Suprapubic skin (tissue), 4 donors: ENCODE results near the gene FAM222A. TPM values are rescaled to one million over a fixed set of nuclear protein-coding genes. Genes with fewer than 3 reads are reported as not detected.
A peak's percentile ranks its signal among the peaks of the same experiment; 100 is the strongest.

Experiments
- DNase-seq, 2 donors: peaks; one replicate each; pipeline ENCODE4 v3.0.0-alpha.2; 2019; ENCODE audit warnings: low spot score in 2 of 2
- H3K27ac ChIP-seq: fragments of 200-600 bp; sonication (generic); one replicate; pipeline ENCODE4 v1.5.1; 2019
- H3K27me3 ChIP-seq: fragments of 200-600 bp; sonication (generic); one replicate; pipeline ENCODE4 v1.5.1; 2019
- H3K36me3 ChIP-seq: fragments of 200-600 bp; sonication (generic); one replicate; pipeline ENCODE4 v1.5.1; 2019
- H3K4me1 ChIP-seq: fragments of 200-600 bp; sonication (generic); one replicate; pipeline ENCODE4 v1.5.1; 2019
- H3K4me3 ChIP-seq: fragments of 200-600 bp; sonication (generic); one replicate; pipeline ENCODE4 v1.5.1; 2019; ENCODE audit warnings: mild to moderate bottlenecking
- H3K9me3 ChIP-seq: fragments of 200-600 bp; sonication (generic); one replicate; pipeline ENCODE4 v1.5.1; 2019
- EP300 ChIP-seq: sonication (generic); formaldehyde crosslinking; IDR thresholded peaks from one replicate; pipeline ENCODE4 v1.6.1; 2017; ENCODE audit warnings: antibody characterized with exemption
- POLR2A ChIP-seq, 2 donors: fragments of 450-650 bp; IDR thresholded peaks; one replicate each; pipeline ENCODE4 v1.6.1; 2017; ENCODE audit warnings: antibody characterized with exemption in 2 of 2, mild to moderate bottlenecking in 2 of 2, moderate library complexity in 2 of 2
- POLR2AphosphoS5 ChIP-seq, 3 donors: sonication (generic); formaldehyde crosslinking; IDR thresholded peaks; one replicate each; pipeline ENCODE4 v1.6.1; 2017; ENCODE audit warnings: antibody characterized with exemption in 3 of 3
- WGBS: methylation state at CpG from one replicate; pipeline ENCODE4 v1.1.5; 2018; 5-methylcytosine and 5-hydroxymethylcytosine counted together
- total RNA-seq, 4 donors: library from RNA; depleted of rRNA; stranded (reverse); fragments of >200 nt; gene quantifications; one replicate each; pipeline ENCODE4 v1.1.0, GENCODE V29; 2016
- TF ChIP-seq, protein P1 (sequence below), 2 donors: fragments of 200-600 bp in 1 of 2; fragments of 450-650 bp in 1 of 2; sonication (generic) in 1 of 2; IDR thresholded peaks; one replicate each; pipeline ENCODE4 v1.5.1; 2016 to 2019; ENCODE audit warnings: antibody characterized with exemption in 2 of 2, mild to moderate bottlenecking in 1 of 2, moderate library complexity in 1 of 2

FAM222A gene
- total RNA-seq, 4 donors from 2014 or later, result 3.9 to 8.5 (median 6.6) TPM

DNA sequence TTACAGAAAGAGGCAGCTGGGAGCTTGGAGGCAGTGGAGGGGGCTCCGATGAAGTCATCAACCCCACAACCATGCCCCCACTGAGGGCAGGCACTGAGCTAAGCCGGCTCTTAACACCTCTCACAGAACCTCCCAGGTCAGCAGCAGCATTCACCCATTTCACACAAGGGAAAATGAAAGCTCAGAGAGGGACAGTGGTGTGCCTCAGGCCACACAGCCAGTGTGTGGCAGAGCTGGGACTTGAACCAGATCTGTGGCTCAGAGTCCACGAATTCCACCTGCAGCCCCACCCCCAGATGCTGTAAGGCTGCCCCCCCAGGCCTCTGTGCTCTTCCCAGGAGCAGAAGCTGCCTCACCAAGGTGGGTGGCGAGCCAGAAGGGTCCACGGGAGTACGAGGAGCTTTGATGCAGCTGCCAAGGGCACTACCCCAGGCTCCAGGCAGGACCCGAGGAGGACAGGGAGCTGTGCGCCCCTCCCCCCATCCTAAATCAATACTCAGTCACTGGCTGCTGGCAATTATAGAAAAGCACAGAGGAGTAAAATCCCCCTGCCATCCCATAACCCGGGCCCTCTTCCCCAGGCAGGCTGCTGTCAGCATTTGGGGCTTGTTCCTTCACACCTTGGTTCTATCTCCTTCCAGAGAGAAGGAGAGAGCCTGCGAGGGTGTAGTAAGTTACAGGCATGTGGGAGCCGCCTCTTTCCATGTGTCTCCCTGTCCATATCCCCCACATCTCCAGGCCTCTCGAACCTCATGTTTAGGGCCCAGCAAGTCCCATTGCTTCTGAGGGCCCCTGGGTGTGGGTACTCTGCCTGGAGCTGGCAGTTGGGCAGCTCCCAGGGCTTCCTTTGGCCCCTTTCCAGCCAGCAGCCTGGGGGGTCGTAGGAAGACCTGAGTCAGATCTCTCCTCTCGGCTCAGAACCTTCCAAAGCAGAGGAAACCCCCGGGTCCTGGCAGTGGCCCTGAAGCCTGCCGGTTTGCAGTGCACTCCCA is 47.6 kb downstream of the FAM222A start:
- TF ChIP-seq EP300, result no peak
- no peak for TF ChIP-seq POLR2A (IDR thresholded peaks at IDR 0.05)
- TF ChIP-seq, protein P1, sequence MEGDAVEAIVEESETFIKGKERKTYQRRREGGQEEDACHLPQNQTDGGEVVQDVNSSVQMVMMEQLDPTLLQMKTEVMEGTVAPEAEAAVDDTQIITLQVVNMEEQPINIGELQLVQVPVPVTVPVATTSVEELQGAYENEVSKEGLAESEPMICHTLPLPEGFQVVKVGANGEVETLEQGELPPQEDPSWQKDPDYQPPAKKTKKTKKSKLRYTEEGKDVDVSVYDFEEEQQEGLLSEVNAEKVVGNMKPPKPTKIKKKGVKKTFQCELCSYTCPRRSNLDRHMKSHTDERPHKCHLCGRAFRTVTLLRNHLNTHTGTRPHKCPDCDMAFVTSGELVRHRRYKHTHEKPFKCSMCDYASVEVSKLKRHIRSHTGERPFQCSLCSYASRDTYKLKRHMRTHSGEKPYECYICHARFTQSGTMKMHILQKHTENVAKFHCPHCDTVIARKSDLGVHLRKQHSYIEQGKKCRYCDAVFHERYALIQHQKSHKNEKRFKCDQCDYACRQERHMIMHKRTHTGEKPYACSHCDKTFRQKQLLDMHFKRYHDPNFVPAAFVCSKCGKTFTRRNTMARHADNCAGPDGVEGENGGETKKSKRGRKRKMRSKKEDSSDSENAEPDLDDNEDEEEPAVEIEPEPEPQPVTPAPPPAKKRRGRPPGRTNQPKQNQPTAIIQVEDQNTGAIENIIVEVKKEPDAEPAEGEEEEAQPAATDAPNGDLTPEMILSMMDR (IDR thresholded peaks at IDR 0.05), result no peak
- TF ChIP-seq POLR2AphosphoS5 (IDR thresholded peaks at IDR 0.05), result no peak
- Histone ChIP-seq H3K27me3 (peaks cover 5% of the 10 kb centered on the region), H3K9me3 (peaks cover 12% of the 10 kb centered on the region), H3K36me3 (no peaks in the 10 kb centered on the region), H3K4me3 (no peak overlapping the region), H3K27ac (no peak overlapping the region), H3K4me1 (no peaks in the 10 kb centered on the region)
- 69% methylated on average over 14 of the region's 16 CpGs for WGBS
- DNase-seq, result peak; percentile 49 to 67

DNA sequence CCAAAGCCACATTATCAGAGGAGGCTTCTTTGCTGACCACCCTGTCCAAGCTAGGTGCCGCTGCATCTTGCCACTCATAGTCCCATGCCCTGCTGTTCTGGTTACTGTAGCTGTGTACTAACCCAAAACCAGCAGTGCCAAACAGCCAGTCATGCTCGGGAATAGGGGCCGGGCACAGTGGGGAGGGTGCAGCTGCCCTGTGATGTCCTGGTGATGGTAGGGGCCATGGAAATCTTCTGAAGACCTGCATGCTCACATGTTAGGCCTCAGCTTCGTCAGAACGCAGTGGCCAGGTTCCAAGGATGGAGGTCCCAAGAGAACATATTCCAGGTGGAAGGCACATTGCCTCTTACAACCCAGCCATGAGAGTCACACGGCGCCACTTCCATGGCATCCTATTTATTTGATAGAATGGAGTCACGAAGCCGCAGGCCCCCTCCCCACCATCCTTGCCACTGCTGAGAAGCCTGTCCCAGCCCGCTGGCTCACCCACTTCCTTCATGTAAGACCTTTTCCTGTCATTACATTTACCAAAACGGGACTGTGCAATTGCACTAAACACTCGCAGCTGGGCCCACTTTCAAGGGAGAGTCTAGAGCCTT is 48.5 kb downstream of the FAM222A start:
- no peaks in the 10 kb centered on the region for H3K4me1 ChIP-seq
- no peaks in the 10 kb centered on the region for H3K36me3 ChIP-seq
- WGBS, result 85% methylated on average over 12 of the region's 12 CpGs
- DNase-seq, result peak; percentile 40 to 42
- no peak overlapping the region for H3K27ac ChIP-seq
- TF ChIP-seq, protein P1 (IDR thresholded peaks at IDR 0.05), result no peak
- TF ChIP-seq POLR2AphosphoS5 (IDR thresholded peaks at IDR 0.05) (no peak), POLR2A (IDR thresholded peaks at IDR 0.05) (no peak), EP300 (no peak)
- peaks cover 5% of the 10 kb centered on the region for H3K27me3 ChIP-seq
- no peak overlapping the region for H3K4me3 ChIP-seq
- H3K9me3 ChIP-seq, result peaks cover 4% of the 10 kb centered on the region

DNA sequence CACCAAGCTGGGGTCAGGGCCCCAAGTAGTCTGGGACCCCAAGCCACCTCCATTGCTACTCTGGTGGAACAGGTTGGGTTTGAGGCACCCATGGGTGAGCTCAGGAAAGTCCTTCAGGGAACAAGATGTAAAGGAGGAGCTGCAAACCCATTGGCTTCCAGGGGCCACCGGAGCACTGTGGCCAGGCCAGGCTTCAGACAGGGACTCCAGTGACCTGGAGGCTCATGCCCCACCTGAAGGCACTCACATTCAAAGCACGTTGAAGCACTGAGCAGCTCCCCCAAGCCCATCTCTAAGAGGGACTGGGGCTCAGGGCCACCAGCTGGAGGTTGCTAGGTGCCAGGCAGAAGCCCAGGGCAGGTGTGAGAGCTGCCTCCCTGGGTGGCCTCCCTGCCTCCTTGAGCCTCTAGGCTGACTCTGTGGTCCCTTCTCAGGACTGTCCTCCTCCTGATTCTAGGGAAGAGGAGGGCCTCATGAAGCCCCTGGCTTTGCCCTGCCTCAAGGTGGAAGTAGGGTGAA is 49.1 kb downstream of the FAM222A start:
- H3K4me3 ChIP-seq, result no peak overlapping the region
- no peaks in the 10 kb centered on the region for H3K36me3 ChIP-seq
- peak; percentile 36 to 64 for DNase-seq
- TF ChIP-seq POLR2AphosphoS5 (IDR thresholded peaks at IDR 0.05) (no peak), POLR2A (IDR thresholded peaks at IDR 0.05) (no peak), EP300 (no peak)
- TF ChIP-seq, protein P1 (IDR thresholded peaks at IDR 0.05), result no peak
- H3K27ac ChIP-seq, result no peak overlapping the region
- 90% methylated on average over 2 of the region's 2 CpGs for WGBS
- H3K4me1 ChIP-seq, result no peaks in the 10 kb centered on the region
- H3K9me3 ChIP-seq, result peaks cover 4% of the 10 kb centered on the region
- peaks cover 5% of the 10 kb centered on the region for H3K27me3 ChIP-seq

DNA sequence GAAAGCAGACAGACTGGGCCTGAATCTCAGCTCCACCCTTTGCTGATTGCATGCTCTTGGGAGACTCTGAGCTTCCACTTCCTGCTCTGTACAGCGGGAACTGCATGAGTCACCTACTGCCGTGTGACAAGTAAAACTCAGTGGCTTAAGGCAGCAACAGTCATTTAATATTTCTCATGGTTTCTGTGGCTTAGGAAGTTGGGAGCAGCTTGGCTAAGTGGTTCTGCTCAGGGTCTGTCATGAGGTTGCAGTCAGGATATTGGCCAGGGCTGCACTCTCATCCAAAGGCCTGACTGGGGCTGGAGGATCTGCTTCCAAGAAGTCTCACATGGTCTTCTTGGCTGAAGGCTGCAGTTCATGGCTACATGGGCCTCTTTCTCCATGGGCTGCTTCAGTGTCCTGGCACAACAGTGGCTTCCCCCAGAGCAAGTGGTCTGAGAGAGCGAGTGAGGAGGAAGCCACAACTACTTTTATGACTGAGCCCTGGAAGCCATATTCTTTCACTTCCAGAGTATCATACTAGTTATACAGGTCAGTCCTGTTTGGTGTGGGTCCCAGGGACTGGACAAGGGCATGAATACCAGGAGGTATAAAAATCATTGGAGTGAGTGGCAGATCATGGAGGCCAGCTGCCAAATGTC is 49.7 kb downstream of the FAM222A start:
- peaks cover 5% of the 10 kb centered on the region for H3K27me3 ChIP-seq
- DNase-seq, result peak in 1 of 2 donors; percentile 60
- H3K4me1 ChIP-seq, result no peaks in the 10 kb centered on the region
- no peak overlapping the region for H3K4me3 ChIP-seq
- peaks cover 4% of the 10 kb centered on the region for H3K9me3 ChIP-seq
- H3K27ac ChIP-seq, result no peak overlapping the region
- no peaks in the 10 kb centered on the region for H3K36me3 ChIP-seq
- WGBS, result 76% methylated on average over 3 of the region's 3 CpGs
- no peak for TF ChIP-seq POLR2AphosphoS5 (IDR thresholded peaks at IDR 0.05)
- TF ChIP-seq POLR2A (IDR thresholded peaks at IDR 0.05), result no peak
- no peak for TF ChIP-seq EP300
- TF ChIP-seq, protein P1 (IDR thresholded peaks at IDR 0.05), result no peak
